ENCODE measurements around the gene NLK. TPM values are rescaled to one million over a fixed set of nuclear protein-coding genes. Genes with fewer than 3 reads are reported as not detected.
A peak's percentile ranks its signal among the peaks of the same experiment; 100 is the strongest.

Gene NLK
- total and polyA plus RNA-seq, 4 donors = 28.2 to 48.5 (median 34.6) TPM

DNA sequence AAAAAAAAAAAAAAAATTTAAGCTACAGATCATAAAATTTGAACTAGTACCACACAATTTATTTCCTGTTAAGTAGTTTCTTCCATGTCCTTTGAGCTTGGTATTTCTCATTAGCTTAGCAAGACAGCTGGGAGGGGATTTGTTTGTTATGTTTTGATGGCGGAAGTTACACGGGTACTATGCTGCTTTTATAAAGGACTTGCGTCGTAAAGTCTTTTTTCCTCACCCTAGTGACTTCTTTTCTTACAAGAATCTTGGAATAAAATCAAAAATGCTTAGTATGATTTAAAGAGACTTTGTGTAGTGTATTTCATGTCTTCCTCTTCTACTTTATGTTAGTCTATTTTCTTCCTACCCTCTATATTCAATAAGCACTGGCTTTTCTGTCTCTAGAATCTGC, 89.1 kb downstream of the NLK start:
- Histone ChIP-seq H3K9me3 (ENCODE audit: control insufficient read depth, insufficient read depth, low read length) (no peaks in the 10 kb centered on the region), H3K27me3 (ENCODE audit: control insufficient read depth, insufficient read depth, low read length) (no peaks in the 10 kb centered on the region), H3K4me3 (ENCODE audit: low read depth, low read length) (no peak overlapping the region), H3K27ac (ENCODE audit: low read depth, low read length) (no peak overlapping the region), H3K4me1 (ENCODE audit: control insufficient read depth, insufficient read depth, low read length) (no peaks in the 10 kb centered on the region), H3K36me3 (ENCODE audit: control insufficient read depth, insufficient read depth, low read length) (no peaks in the 10 kb centered on the region)
- WGBS (ENCODE audit: insufficient coverage) = no CpG with 5 or more reads among the region's 4 CpGs
- DNase-seq (ENCODE audit: low read depth in 4 of 6, low spot score in 6 of 6) = no peak

DNA sequence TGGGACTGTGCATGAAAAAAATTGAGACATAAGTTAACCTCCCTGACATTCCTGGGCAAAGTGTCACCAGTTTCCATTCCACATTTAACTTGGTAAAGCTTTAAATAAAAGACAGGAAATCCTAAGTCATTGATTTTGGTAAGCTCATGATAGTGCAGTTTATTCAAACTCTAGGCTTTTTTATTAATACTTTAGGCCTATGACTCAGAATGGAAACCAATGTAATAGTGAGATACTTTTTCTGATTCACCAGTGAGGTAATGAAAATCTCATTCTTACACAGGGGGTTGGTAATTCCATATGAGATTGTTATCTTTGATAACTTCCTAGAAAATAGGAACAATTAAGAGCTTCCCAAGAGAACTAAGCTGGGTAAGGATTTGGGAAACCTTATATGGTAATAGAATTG, 91.1 kb downstream of the NLK start:
- no peak for DNase-seq (ENCODE audit: low read depth in 4 of 6, low spot score in 6 of 6)
- no peak overlapping the region for H3K4me3 ChIP-seq (ENCODE audit: low read depth, low read length)
- no peaks in the 10 kb centered on the region for H3K27me3 ChIP-seq (ENCODE audit: control insufficient read depth, insufficient read depth, low read length)
- no peaks in the 10 kb centered on the region for H3K4me1 ChIP-seq (ENCODE audit: control insufficient read depth, insufficient read depth, low read length)
- H3K27ac ChIP-seq (ENCODE audit: low read depth, low read length) = no peak overlapping the region
- H3K9me3 ChIP-seq (ENCODE audit: control insufficient read depth, insufficient read depth, low read length) = no peaks in the 10 kb centered on the region
- no peaks in the 10 kb centered on the region for H3K36me3 ChIP-seq (ENCODE audit: control insufficient read depth, insufficient read depth, low read length)

DNA sequence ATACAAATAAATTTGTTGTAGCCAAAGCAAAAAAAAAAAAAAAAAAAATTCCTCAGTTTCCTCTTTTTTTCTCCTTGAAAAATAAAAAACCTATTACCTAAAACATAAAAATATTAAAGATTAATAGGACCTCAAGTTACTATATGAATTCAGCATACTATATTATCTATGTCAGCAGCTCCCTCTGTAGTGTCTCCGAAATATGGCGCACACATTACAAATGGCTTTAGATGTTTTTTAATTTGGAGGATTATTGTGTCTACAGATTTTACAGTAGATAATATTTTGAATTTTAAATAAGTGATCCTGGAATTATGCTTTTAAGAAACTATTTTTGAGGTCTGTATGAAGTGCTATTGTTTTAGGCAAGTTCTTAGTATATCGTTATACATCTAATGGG, 94.4 kb downstream of the NLK start:
- Histone ChIP-seq H3K36me3 (ENCODE audit: control insufficient read depth, insufficient read depth, low read length) (no peaks in the 10 kb centered on the region), H3K27ac (ENCODE audit: low read depth, low read length) (no peak overlapping the region), H3K4me1 (ENCODE audit: control insufficient read depth, insufficient read depth, low read length) (no peaks in the 10 kb centered on the region), H3K9me3 (ENCODE audit: control insufficient read depth, insufficient read depth, low read length) (no peaks in the 10 kb centered on the region), H3K4me3 (ENCODE audit: low read depth, low read length) (no peak overlapping the region), H3K27me3 (ENCODE audit: control insufficient read depth, insufficient read depth, low read length) (no peaks in the 10 kb centered on the region)
- DNase-seq (ENCODE audit: low read depth in 4 of 6, low spot score in 6 of 6) = no peak
- WGBS (ENCODE audit: insufficient coverage) = no CpG with 5 or more reads among the region's 3 CpGs

DNA sequence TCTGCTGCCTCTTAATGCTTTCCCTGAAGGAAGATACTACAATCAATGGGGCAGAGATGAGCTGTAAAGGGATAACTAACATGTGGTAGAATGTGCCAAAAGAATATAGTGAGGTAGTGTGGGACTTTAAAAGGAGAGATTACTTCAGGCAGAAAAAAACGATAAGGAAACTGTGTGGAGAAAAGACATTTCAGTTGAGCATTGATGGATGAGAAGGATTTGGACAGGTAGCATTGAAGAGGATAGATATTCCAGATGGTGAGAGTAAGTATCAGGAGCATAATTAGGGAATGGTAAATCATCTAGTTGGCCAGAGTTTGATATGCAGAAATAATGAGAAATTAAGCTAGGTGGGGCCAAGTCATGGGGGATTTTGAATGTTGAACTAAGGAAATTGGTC, 97.3 kb downstream of the NLK start:
- Histone ChIP-seq H3K36me3 (ENCODE audit: control insufficient read depth, insufficient read depth, low read length) (no peaks in the 10 kb centered on the region), H3K27ac (ENCODE audit: low read depth, low read length) (no peak overlapping the region), H3K4me1 (ENCODE audit: control insufficient read depth, insufficient read depth, low read length) (no peaks in the 10 kb centered on the region), H3K4me3 (ENCODE audit: low read depth, low read length) (no peak overlapping the region), H3K9me3 (ENCODE audit: control insufficient read depth, insufficient read depth, low read length) (no peaks in the 10 kb centered on the region), H3K27me3 (ENCODE audit: control insufficient read depth, insufficient read depth, low read length) (no peaks in the 10 kb centered on the region)
- 63% methylated on average over 1 of the region's 1 CpG for WGBS (ENCODE audit: insufficient coverage)
- no peak for DNase-seq (ENCODE audit: low read depth in 4 of 6, low spot score in 6 of 6)

DNA sequence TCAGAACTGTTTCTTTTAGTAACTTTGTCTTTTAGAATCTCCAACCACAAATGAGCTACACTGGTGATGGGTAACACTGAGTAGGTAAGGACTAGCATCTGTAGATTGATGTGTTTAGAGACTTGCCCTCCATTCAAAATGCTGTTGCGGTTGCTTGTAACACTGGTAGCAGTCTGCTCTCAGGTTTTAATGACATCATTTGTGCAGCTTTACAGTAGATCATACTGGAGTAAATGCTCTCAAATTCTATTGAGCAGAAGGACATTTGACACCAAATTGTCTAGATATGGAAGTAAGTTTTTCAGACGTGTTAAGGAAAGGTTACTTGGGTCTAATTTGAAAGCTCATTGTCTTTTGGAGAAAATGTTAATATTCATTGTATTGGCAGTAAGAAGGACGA, 98.8 kb downstream of the NLK start:
- no peaks in the 10 kb centered on the region for H3K9me3 ChIP-seq (ENCODE audit: control insufficient read depth, insufficient read depth, low read length)
- H3K4me3 ChIP-seq (ENCODE audit: low read depth, low read length) = no peak overlapping the region
- WGBS (ENCODE audit: insufficient coverage) = 100% methylated on average over 1 of the region's 3 CpGs
- no peak overlapping the region for H3K27ac ChIP-seq (ENCODE audit: low read depth, low read length)
- no peak for DNase-seq (ENCODE audit: low read depth in 4 of 6, low spot score in 6 of 6)
- H3K27me3 ChIP-seq (ENCODE audit: control insufficient read depth, insufficient read depth, low read length) = no peaks in the 10 kb centered on the region
- no peaks in the 10 kb centered on the region for H3K4me1 ChIP-seq (ENCODE audit: control insufficient read depth, insufficient read depth, low read length)
- H3K36me3 ChIP-seq (ENCODE audit: control insufficient read depth, insufficient read depth, low read length) = no peaks in the 10 kb centered on the region

DNA sequence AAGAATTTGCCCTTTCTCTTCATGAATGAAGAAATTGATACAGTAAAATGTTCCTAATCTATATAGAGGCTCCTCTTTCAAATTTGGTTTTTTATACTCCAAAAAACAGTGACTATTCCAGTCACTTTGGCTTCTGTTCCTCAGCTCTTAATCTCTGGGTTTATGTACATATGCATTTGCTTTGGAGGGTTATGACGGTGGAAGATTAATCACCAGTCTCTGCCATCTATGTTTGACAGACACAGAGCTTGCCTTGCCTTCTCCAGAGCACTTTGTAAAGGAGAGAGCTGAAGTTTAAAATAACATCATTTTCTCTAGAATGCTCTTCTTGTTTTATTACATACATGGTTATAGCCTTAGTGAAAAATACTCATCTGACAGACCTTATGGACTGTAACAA, 99.3 kb downstream of the NLK start:
- no peaks in the 10 kb centered on the region for H3K9me3 ChIP-seq (ENCODE audit: control insufficient read depth, insufficient read depth, low read length)
- WGBS (ENCODE audit: insufficient coverage) = no CpG with 5 or more reads among the region's 1 CpG
- H3K4me3 ChIP-seq (ENCODE audit: low read depth, low read length) = no peak overlapping the region
- H3K27ac ChIP-seq (ENCODE audit: low read depth, low read length) = no peak overlapping the region
- DNase-seq (ENCODE audit: low read depth in 4 of 6, low spot score in 6 of 6) = no peak
- H3K36me3 ChIP-seq (ENCODE audit: control insufficient read depth, insufficient read depth, low read length) = no peaks in the 10 kb centered on the region
- no peaks in the 10 kb centered on the region for H3K27me3 ChIP-seq (ENCODE audit: control insufficient read depth, insufficient read depth, low read length)
- H3K4me1 ChIP-seq (ENCODE audit: control insufficient read depth, insufficient read depth, low read length) = no peaks in the 10 kb centered on the region

DNA sequence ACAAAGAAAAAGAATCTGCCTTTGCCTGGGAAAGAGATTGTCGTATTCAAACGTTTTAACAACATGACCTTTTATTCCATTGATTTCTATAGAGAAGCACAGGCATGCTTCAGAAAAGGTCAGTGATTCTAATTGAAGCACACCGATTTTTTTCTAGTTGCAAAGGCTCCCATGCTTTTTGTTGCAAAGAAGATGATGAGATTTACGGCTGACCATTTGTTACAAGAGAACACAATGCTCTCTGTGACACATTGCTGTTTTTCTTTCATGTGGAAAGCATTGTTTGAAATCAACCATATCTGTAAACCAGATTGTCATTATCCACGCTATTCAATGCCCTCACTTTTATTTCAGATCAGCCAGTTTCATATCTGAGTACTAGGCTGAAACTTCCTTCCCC, 99.8 kb downstream of the NLK start:
- H3K9me3 ChIP-seq (ENCODE audit: control insufficient read depth, insufficient read depth, low read length) = no peaks in the 10 kb centered on the region
- no peak overlapping the region for H3K4me3 ChIP-seq (ENCODE audit: low read depth, low read length)
- no peaks in the 10 kb centered on the region for H3K4me1 ChIP-seq (ENCODE audit: control insufficient read depth, insufficient read depth, low read length)
- H3K27me3 ChIP-seq (ENCODE audit: control insufficient read depth, insufficient read depth, low read length) = no peaks in the 10 kb centered on the region
- H3K27ac ChIP-seq (ENCODE audit: low read depth, low read length) = no peak overlapping the region
- WGBS (ENCODE audit: insufficient coverage) = 0% methylated on average over 1 of the region's 5 CpGs
- H3K36me3 ChIP-seq (ENCODE audit: control insufficient read depth, insufficient read depth, low read length) = no peaks in the 10 kb centered on the region
- DNase-seq (ENCODE audit: low read depth in 4 of 6, low spot score in 6 of 6) = no peak

DNA sequence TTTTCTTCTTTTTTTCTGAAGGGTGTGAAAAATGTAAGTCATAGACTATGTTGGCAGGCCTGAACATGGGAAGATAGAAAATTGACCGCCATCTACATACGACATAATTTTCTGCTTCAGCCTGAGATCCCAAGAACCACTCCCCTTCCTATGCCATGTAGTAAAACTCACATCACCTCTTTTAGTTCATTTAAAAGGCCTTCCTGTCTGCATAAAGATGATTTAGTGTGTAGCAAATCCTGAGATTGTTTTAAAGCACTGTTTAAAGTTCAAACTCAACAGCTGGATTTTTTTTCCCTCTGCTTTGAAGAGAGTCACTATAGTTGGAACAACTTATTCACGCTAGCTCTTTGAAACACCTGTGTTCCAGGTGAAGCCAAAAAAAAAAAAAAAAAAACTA, 101.5 kb downstream of the NLK start:
- no peak for DNase-seq (ENCODE audit: low read depth in 4 of 6, low spot score in 6 of 6)
- H3K4me1 ChIP-seq (ENCODE audit: control insufficient read depth, insufficient read depth, low read length) = no peaks in the 10 kb centered on the region
- no peaks in the 10 kb centered on the region for H3K36me3 ChIP-seq (ENCODE audit: control insufficient read depth, insufficient read depth, low read length)
- no CpG with 5 or more reads among the region's 3 CpGs for WGBS (ENCODE audit: insufficient coverage)
- H3K4me3 ChIP-seq (ENCODE audit: low read depth, low read length) = no peak overlapping the region
- H3K27me3 ChIP-seq (ENCODE audit: control insufficient read depth, insufficient read depth, low read length) = no peaks in the 10 kb centered on the region
- no peaks in the 10 kb centered on the region for H3K9me3 ChIP-seq (ENCODE audit: control insufficient read depth, insufficient read depth, low read length)
- no peak overlapping the region for H3K27ac ChIP-seq (ENCODE audit: low read depth, low read length)

DNA sequence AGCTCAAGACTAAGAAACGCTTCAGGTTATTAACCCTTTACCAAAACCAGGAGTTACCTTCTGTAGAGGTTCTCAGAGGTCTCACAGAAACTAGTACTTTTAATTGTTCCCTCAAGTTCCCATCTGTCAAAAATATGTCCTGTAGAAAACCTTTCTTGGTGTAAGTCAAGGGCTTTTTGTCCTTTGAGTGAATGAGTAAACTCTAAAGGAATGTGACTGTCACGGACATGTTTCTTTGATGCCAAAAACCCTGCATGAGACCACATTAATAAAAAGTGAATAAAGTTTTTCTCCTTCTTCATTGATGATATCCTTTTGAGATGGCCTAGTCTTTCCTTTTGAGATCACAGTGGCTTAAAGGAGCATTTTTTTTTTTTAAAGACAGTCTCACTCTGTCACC, 102.9 kb downstream of the NLK start:
- H3K36me3 ChIP-seq (ENCODE audit: control insufficient read depth, insufficient read depth, low read length) = no peaks in the 10 kb centered on the region
- H3K4me3 ChIP-seq (ENCODE audit: low read depth, low read length) = no peak overlapping the region
- WGBS (ENCODE audit: insufficient coverage) = no CpG with 5 or more reads among the region's 2 CpGs
- no peak overlapping the region for H3K27ac ChIP-seq (ENCODE audit: low read depth, low read length)
- DNase-seq (ENCODE audit: low read depth in 4 of 6, low spot score in 6 of 6) = no peak
- H3K9me3 ChIP-seq (ENCODE audit: control insufficient read depth, insufficient read depth, low read length) = no peaks in the 10 kb centered on the region
- no peaks in the 10 kb centered on the region for H3K4me1 ChIP-seq (ENCODE audit: control insufficient read depth, insufficient read depth, low read length)
- no peaks in the 10 kb centered on the region for H3K27me3 ChIP-seq (ENCODE audit: control insufficient read depth, insufficient read depth, low read length)

DNA sequence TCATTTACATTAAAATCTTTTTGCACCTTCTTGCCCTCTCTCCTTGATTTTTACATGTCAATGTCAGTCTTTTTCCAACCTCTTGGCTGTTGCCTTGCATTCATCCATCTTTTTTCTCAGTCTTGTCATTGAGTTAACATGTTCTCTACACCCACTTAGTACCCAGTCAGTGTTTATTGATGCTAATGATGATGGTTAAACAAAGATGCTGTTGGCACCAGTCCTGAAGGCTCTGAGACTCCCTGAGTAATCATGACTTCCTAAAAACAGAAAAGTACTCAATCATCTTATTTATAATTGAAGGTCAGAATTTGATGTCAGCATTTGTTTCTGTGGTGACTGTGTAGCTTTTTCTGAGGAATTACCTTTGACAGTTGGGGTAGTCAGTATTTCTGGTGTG, 104.5 kb downstream of the NLK start:
- Histone ChIP-seq H3K27ac (ENCODE audit: low read depth, low read length) (no peak overlapping the region), H3K4me1 (ENCODE audit: control insufficient read depth, insufficient read depth, low read length) (no peaks in the 10 kb centered on the region), H3K4me3 (ENCODE audit: low read depth, low read length) (no peak overlapping the region), H3K36me3 (ENCODE audit: control insufficient read depth, insufficient read depth, low read length) (no peaks in the 10 kb centered on the region), H3K27me3 (ENCODE audit: control insufficient read depth, insufficient read depth, low read length) (no peaks in the 10 kb centered on the region), H3K9me3 (ENCODE audit: control insufficient read depth, insufficient read depth, low read length) (no peaks in the 10 kb centered on the region)
- peak in 2 of 6 donors; percentile 27 to 69 for DNase-seq (ENCODE audit: low read depth in 4 of 6, low spot score in 6 of 6)

DNA sequence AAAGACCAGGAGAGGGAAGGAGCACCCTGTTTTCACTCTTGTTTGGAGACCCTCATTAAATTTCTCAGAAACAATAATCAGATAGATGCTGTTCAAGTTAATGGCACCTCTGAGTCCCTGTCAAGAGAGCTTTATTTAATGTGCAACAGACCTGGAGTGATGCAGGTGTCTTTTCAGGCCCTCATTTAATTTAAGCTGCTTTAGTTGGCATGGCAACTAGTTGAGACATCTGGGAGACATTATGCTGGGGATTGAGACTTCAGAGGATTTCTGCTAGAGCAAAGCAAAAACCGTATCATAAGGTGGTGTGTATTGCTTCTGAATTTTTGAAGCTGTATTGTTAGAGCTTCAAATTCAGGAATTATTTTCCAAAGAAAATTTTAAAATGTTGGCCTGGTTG, 108.5 kb downstream of the NLK start:
- Histone ChIP-seq H3K27me3 (ENCODE audit: control insufficient read depth, insufficient read depth, low read length) (no peaks in the 10 kb centered on the region), H3K4me1 (ENCODE audit: control insufficient read depth, insufficient read depth, low read length) (no peaks in the 10 kb centered on the region), H3K4me3 (ENCODE audit: low read depth, low read length) (no peak overlapping the region), H3K36me3 (ENCODE audit: control insufficient read depth, insufficient read depth, low read length) (no peaks in the 10 kb centered on the region), H3K9me3 (ENCODE audit: control insufficient read depth, insufficient read depth, low read length) (no peaks in the 10 kb centered on the region), H3K27ac (ENCODE audit: low read depth, low read length) (no peak overlapping the region)
- no CpG with 5 or more reads among the region's 1 CpG for WGBS (ENCODE audit: insufficient coverage)
- DNase-seq (ENCODE audit: low read depth in 4 of 6, low spot score in 6 of 6) = peak in 4 of 6 donors; percentile 31 to 92 (median 55)
